AG09319 (cell line): ENCODE results near the gene APP.

Source experiments
- DNase-seq: peaks from one replicate; pipeline ENCODE4 v3.0.0-alpha.2; 2010; ENCODE audit warnings: low read depth; ENCODE audit errors: extremely low read depth
- TF ChIP-seq, protein P1 (sequence below): IDR thresholded peaks from 2 replicates; pipeline ENCODE4 v1.5.1; 2011; ENCODE audit warnings: low read depth, mild to moderate bottlenecking, inconsistent platforms, low read length, moderate library complexity

APP gene

DNA sequence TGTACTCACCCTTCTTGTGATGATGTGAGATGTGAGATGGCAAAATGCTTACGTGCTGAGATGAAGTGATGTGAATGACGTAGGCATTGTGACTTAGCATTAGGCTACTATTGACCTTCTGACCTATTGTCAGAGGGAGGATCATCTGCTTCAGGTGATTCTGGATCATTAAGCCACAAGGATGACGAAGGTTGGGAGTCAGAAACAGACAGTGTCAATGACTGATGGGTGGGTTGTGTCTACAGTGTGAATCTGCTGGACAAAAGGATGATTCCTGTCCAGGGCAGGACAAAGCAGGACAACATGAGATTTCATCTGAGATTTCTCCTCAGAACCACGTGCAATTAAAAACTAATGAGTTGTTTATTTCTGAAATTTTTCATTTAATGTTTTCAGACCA is 306.8 kb downstream of the APP start:
- TF ChIP-seq, protein P1, sequence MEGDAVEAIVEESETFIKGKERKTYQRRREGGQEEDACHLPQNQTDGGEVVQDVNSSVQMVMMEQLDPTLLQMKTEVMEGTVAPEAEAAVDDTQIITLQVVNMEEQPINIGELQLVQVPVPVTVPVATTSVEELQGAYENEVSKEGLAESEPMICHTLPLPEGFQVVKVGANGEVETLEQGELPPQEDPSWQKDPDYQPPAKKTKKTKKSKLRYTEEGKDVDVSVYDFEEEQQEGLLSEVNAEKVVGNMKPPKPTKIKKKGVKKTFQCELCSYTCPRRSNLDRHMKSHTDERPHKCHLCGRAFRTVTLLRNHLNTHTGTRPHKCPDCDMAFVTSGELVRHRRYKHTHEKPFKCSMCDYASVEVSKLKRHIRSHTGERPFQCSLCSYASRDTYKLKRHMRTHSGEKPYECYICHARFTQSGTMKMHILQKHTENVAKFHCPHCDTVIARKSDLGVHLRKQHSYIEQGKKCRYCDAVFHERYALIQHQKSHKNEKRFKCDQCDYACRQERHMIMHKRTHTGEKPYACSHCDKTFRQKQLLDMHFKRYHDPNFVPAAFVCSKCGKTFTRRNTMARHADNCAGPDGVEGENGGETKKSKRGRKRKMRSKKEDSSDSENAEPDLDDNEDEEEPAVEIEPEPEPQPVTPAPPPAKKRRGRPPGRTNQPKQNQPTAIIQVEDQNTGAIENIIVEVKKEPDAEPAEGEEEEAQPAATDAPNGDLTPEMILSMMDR: no peak
- no peak for DNase-seq

DNA sequence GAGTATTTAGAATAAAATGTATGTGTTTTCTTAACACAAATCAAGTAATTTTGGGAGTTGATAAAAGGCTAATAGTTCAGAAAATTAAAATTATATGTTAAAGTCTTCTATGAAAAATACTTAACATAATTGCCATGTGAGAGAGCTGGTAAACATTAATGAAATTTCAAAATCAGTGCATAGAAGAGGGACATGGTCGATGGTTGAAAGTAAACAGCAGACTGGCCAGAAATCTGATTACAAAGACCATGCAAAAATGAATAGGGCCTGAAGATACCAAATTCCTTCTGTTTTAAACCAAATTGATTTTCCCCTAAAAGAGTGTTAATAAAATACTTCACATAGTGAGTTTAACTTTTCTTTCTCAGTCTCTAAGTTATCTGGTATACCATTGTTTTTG is 307.5 kb downstream of the APP start:
- DNase-seq: no peak
- TF ChIP-seq, protein P1: no peak

DNA sequence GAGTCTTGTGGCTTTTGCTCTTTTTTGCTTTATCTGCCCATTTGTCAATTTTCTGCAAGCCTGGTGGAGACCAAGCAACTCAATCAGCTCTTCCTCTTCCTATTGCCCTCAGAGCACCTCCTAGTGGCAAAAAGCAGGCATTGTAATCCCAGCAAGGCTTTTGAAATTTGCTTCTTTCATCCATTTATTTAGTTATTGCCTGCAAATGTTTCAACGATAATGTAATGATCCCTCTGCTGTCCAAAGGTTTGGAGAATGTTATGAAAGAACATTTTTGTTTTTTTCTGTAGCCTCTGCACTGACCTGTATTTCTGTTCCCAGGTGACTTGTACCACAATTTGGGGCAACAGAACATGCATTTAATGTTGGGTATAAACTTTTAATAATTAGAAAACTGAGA is 308.0 kb downstream of the APP start:
- no peak for DNase-seq
- TF ChIP-seq, protein P1: peak; percentile 63

DNA sequence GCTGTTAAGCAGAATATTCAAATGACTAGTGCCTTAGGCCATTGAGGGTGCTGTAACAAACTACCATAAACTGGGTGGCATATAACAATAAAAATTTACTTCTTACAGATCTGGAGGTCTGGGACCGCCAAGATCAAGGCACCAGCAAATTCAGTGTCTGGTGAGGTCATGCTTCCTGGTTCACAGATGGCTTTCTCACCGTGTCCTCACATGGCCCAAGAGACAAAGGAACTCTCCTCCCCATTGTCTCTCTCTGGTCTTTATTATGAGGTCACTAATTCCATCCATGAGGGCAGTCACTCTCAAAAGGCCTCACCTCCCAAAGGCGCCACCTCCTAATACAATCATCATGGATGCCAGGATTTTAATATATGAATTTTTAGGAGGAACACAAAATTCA is 308.5 kb downstream of the APP start:
- TF ChIP-seq, protein P1: no peak
- no peak for DNase-seq

DNA sequence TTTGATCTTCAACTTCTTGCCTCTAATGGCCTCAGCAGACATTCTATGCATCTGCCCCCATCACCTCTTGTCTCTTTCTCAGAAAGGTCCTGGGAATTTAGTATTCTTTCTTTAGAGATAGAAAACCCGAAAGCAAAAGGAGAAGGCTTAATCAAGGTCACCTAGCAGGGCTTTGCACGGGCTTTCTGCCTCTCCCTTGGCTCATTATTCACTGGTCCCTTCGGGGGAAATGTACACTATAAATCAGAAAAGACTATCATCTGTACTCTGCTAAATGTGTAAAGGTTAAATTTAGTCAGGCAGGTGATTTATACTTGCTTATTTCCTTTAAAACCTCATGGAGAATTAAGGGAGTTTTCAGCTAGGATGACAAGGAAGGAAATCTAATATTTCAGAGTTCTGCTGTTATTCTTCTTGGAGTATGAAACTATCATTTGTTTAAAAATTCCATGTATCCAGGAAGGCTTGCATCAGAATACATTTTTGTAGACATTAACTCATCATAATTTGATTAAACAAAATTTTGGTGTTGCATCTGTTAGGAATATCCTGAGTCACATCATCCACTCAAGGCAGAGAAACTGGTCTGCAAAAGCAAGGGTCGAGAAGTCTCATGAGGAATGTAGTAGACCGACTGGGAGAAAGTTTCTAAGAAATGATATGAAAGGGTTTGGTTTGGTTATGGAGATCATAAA is 311.2 kb downstream of the APP start:
- DNase-seq: peak; percentile 10
- TF ChIP-seq, protein P1: no peak

DNA sequence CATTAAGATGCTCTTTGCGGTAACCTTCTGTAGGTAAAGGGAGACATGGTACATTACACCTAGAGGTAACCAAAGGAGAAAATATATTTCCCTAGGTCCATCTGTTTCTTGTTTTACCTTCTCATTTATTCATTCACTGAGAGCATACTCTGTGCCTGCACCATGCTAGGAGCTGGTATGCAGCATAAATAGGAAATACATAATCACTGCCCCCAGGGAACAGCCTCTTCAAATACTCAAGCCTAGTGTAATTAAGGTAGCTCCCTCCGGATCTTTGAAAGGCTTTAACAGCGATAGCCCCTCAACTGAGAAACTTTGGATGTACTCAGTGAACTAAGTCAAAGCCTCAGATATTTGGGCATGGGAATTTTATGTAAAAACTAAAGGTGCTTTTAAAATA is 312.2 kb downstream of the APP start:
- DNase-seq: no peak
- TF ChIP-seq, protein P1: no peak

DNA sequence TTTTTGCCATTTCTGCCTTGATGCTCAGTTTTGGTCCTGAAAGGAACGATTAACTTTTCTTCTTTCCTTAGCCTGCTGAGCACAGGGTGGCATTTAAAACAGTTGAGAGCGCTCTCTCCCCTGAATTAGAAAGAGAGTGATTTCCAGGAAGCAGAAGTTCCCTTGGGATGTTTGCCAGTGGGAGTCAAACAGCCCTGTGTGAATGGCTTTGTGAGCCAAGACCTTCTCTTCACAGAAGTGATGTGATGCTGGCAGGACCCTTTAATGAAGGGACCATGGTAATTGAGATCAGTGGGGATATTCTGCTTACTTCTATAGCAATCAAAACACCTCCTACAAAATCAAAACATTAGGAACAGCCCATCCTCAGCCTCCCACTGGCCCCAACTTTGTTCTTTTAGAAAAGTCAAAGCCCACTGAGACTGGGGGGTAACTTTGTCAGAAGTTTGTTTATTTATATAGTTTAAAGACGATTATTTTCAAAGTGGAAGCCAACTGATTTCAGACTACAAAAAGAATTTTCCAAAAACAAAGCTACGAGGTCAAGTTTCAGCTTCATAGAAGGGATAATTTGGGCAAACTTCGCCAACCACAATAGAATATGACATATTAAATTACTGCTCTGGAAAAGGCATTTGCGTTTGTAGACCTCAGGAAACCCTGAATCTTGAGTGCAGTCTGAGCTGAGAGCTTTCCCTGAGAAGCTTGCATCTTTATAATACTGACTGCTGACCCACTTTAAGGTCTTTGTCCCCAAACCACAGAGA is 313.1 kb downstream of the APP start:
- TF ChIP-seq, protein P1: no peak; the same call in 1 of the 2 replicates
- no peak for DNase-seq
